ENCODE measurements around the gene PSAT1.
"Not testable (repeated sequence)": the region's sequence is repeated elsewhere in the genome, so short reads cannot be mapped to it uniquely, and the experiment has no call there.

The PSAT1 gene

GRCh38 chr9:78296893-78297671, at the start of gene PSAT1:
PSAT1 (plus strand) TSS chr9:78297125; CDS start chr9:78297211, 86 bp downstream.
- peak; percentile 82 for DNase-seq

- no peak for DNase-seq
Observed at GRCh38 chr9:78248635-78249034, 48.3 kb upstream of the PSAT1 start.

GRCh38 chr9:78249542-78249941, 47.4 kb upstream of the PSAT1 start:
- no peak for DNase-seq

GRCh38 chr9:78252616-78253015, 44.3 kb upstream of the PSAT1 start:
- DNase-seq, result no peak

- DNase-seq, result no peak
Observed at GRCh38 chr9:78253285-78253684, 43.6 kb upstream of the PSAT1 start.

GRCh38 chr9:78261403-78262001, 35.4 kb upstream of the PSAT1 start:
- peak; percentile 6 for DNase-seq

GRCh38 chr9:78262655-78263054, 34.3 kb upstream of the PSAT1 start:
- no peak for DNase-seq

GRCh38 chr9:78267889-78268288, 29.0 kb upstream of the PSAT1 start:
- DNase-seq, result no peak

- DNase-seq, result no peak
Observed at GRCh38 chr9:78269784-78270183, 27.1 kb upstream of the PSAT1 start.

- no peak for DNase-seq
Observed at GRCh38 chr9:78272307-78272706, 24.6 kb upstream of the PSAT1 start.

GRCh38 chr9:78273761-78274160, 23.2 kb upstream of the PSAT1 start:
- DNase-seq, result no peak

- DNase-seq, result no peak
Observed at GRCh38 chr9:78278177-78278777, 18.6 kb upstream of the PSAT1 start.

- DNase-seq, result no peak
Observed at GRCh38 chr9:78278801-78279200, 18.1 kb upstream of the PSAT1 start.

- no peak for DNase-seq
Observed at GRCh38 chr9:78280982-78281668, 15.8 kb upstream of the PSAT1 start.

- not testable (repeated sequence) for DNase-seq
Observed at GRCh38 chr9:78284181-78284580, 12.7 kb upstream of the PSAT1 start.

- no peak for DNase-seq
Observed at GRCh38 chr9:78286125-78286524, 10.8 kb upstream of the PSAT1 start.

GRCh38 chr9:78286946-78287388, 10.0 kb upstream of the PSAT1 start:
- no peak for DNase-seq

- no peak for DNase-seq
Observed at GRCh38 chr9:78288214-78288892, 8.6 kb upstream of the PSAT1 start.

GRCh38 chr9:78289474-78289873, 7.5 kb upstream of the PSAT1 start:
- no peak for DNase-seq

GRCh38 chr9:78291240-78291925, 5.5 kb upstream of the PSAT1 start:
- no peak for DNase-seq

- no peak for DNase-seq
Observed at GRCh38 chr9:78292026-78292425, 4.9 kb upstream of the PSAT1 start.

Measured in KG1 (cell line).